ENCODE measurements around the gene RTN4RL1.

DNA sequence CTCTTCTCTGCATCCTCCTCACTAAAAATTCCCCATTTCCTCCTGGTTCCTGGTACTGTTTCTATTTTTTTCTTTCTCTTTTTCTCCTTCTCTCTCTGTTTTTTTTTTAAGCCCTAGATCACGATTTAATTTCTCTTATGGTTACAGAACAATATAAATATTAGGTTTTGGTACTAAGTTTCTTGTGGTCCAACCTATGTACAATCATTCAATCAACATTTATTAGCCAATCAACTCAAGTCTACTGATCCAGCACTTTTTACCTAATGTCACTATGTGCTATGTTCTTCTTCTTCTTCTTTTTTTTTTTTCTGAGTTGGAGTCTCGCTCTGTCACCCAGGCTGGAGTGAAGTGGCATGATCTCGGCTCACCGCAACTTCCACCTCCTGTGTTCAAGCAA lies 12.6 kb downstream of the RTN4RL1 start:
- TF ChIP-seq, protein P1, sequence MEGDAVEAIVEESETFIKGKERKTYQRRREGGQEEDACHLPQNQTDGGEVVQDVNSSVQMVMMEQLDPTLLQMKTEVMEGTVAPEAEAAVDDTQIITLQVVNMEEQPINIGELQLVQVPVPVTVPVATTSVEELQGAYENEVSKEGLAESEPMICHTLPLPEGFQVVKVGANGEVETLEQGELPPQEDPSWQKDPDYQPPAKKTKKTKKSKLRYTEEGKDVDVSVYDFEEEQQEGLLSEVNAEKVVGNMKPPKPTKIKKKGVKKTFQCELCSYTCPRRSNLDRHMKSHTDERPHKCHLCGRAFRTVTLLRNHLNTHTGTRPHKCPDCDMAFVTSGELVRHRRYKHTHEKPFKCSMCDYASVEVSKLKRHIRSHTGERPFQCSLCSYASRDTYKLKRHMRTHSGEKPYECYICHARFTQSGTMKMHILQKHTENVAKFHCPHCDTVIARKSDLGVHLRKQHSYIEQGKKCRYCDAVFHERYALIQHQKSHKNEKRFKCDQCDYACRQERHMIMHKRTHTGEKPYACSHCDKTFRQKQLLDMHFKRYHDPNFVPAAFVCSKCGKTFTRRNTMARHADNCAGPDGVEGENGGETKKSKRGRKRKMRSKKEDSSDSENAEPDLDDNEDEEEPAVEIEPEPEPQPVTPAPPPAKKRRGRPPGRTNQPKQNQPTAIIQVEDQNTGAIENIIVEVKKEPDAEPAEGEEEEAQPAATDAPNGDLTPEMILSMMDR (optimal IDR thresholded peaks at IDR 0.05 in 1 of 3, IDR thresholded peaks at IDR 0.05 in 1 of 3, conservative IDR thresholded peaks at IDR 0.05 in 1 of 3; ENCODE audit: extremely low read depth in 1 of 3, insufficient read depth in 2 of 3, low read length in 3 of 3) = no peak
- no peak for TF ChIP-seq EZH2 (IDR thresholded peaks at IDR 0.05; ENCODE audit: low read length)

Measured in keratinocyte (primary cell).